Panc1 (cell line): ENCODE results near the gene CDK6. TPM values are rescaled to one million over a fixed set of nuclear protein-coding genes. Genes with fewer than 3 reads are reported as not detected.
A peak's percentile ranks its signal among the peaks of the same experiment; 100 is the strongest.

ENCODE experiments used
- ATAC-seq: fragments of 200-7000 bp; cut with Tn5 transposase; 2 replicates; pipeline ENCODE4 v1.9.1; 2020; ENCODE audit warnings: mild to moderate bottlenecking, moderate library complexity
- BruUV-seq: library from RNA; stranded (reverse); fragments of 400-500 nt; replicated peaks from 2 replicates; lab custom pipeline; 2021; lab: Mats Ljungman, UMichigan
- CTCF ChIA-PET: fragments of 300-600 bp; sonication (Branson Sonifier 250); formaldehyde crosslinking; loops from one replicate; lab custom pipeline; 2022; ENCODE audit warnings: antibody characterized with exemption; lab: Charles Lee
- POLR2A ChIA-PET: fragments of 300-600 bp; sonication (Branson Sonifier 250); formaldehyde crosslinking; loops from one replicate; lab custom pipeline; 2022; ENCODE audit warnings: antibody characterized with exemption; lab: Charles Lee
- DNase-seq: peaks from one replicate; pipeline ENCODE4 v3.0.0-alpha.2; 2010; ENCODE audit warnings: low read depth, low spot score
- H3K27ac ChIP-seq: 2 replicates; pipeline ENCODE4 v1.5.1; 2011; ENCODE audit warnings: mild to moderate bottlenecking, low read length, inconsistent platforms
- H3K27me3 ChIP-seq: fragments of 200-500 bp; sonication (Bioruptor generic); 2 replicates; pipeline ENCODE4 v1.6.0; 2014; ENCODE audit warnings: low read length, inconsistent platforms; ENCODE audit not compliant: control insufficient read depth, insufficient read depth
- H3K36me3 ChIP-seq: fragments of 200-500 bp; sonication (Bioruptor generic); 2 replicates; pipeline ENCODE4 v1.5.1; 2014; ENCODE audit warnings: inconsistent platforms, mild to moderate bottlenecking, low read length, moderate library complexity; ENCODE audit not compliant: control insufficient read depth, insufficient read depth
- H3K4me1 ChIP-seq: 2 replicates; pipeline ENCODE4 v1.5.1; 2011; ENCODE audit warnings: inconsistent platforms, mild to moderate bottlenecking, low read length, moderate library complexity; ENCODE audit not compliant: control insufficient read depth, insufficient read depth
- H3K4me3 ChIP-seq, 2 experiments: 2 replicates each; pipeline ENCODE4 v1.5.1; 2011 to 2012; ENCODE audit warnings: low read depth in 2 of 2, low read length in 2 of 2, mild to moderate bottlenecking in 2 of 2, inconsistent platforms in 1 of 2, moderate library complexity in 1 of 2
- H3K9me3 ChIP-seq: fragments of 200-500 bp; sonication (Bioruptor generic); 2 replicates; pipeline ENCODE4 v1.5.1; 2014; ENCODE audit warnings: low read depth, mild to moderate bottlenecking, inconsistent platforms, low read length, moderate library complexity; ENCODE audit not compliant: control insufficient read depth, insufficient read depth
- CTCF ChIP-seq: fragments of 450-650 bp; IDR thresholded peaks from 2 replicates; pipeline ENCODE4 v1.5.1; 2017; ENCODE audit warnings: mild to moderate bottlenecking
- POLR2AphosphoS5 ChIP-seq: IDR thresholded peaks from 2 replicates; pipeline ENCODE4 v1.6.1; 2012; ENCODE audit warnings: mild to moderate bottlenecking, low read depth, low read length, moderate library complexity
- SIN3A ChIP-seq: IDR thresholded peaks from 2 replicates; pipeline ENCODE4 v1.6.1; 2012; ENCODE audit warnings: low read depth, mild to moderate bottlenecking, low read length, moderate library complexity, borderline replicate concordance; ENCODE audit not compliant: insufficient read depth
- TCF7L2 ChIP-seq: IDR thresholded peaks from 2 replicates; pipeline ENCODE4 v1.6.1; 2011; ENCODE audit warnings: mild to moderate bottlenecking, low read depth, low read length, inconsistent platforms
- in situ Hi-C: cut with HindIII; loops from 2 replicates; pipeline ENCODE4 v1.10.0; 2016; ENCODE audit warnings: low sequenced_read_pairs, low pct_unique_long_range_greater_than_20kb
- intact Hi-C: fragments of 100-400 bp; cut with micrococcal nuclease; formaldehyde crosslinking; loops from one replicate; pipeline ENCODE4 v1.10.0; 2022; ENCODE audit not compliant: unreplicated experiment
- total RNA-seq: library from RNA; stranded (reverse); gene quantifications from one replicate; pipeline ENCODE4 v1.2.1, GENCODE V29; 2021; ENCODE audit not compliant: unreplicated experiment
- TF ChIP-seq, protein P1 (sequence below), 2 experiments: IDR thresholded peaks; 2 replicates each; pipeline ENCODE4 v1.6.1; 2011 to 2012; ENCODE audit warnings: low read depth in 2 of 2, control low read depth in 1 of 2, low read length in 1 of 2, mild to moderate bottlenecking in 1 of 2, moderate library complexity in 1 of 2; ENCODE audit not compliant: insufficient read depth in 1 of 2

The CDK6 gene
- total RNA-seq, 1 experiment from 2014 or later = 57.4 TPM

DNA sequence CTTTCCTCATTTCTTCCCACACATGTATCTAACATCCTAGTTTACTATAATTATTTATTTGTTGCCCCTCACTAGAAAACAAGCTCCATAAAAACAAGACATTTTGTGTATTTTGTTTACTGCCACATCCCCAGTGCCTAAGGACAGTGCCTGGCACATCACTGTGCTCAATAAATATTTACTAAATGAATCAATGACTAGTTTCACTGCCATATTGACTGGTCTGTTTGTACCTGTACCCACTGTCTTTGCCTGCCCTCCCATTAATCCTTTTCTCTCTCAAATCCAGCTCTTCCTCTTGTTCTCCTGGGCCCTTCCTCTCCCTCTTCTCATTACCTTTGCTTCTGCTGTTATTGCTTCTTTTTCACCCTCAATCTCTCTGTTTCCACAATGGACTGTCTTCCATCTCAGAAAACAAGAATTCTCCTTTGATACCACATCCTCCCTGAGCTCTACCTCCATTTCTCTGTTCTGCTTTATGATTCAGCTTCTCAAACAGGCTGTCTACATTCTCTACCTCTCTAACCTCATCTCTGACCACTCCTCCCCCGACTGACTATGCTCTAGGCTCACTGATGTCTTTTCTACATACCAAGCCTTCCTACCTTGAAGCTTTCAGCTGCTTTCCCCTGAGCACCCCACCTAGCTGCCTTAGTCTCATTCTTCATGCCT lies 237.9 kb downstream of the CDK6 start:
- no peak overlapping the region for H3K4me3 ChIP-seq
- no peak for TF ChIP-seq POLR2AphosphoS5
- TF ChIP-seq, protein P1, sequence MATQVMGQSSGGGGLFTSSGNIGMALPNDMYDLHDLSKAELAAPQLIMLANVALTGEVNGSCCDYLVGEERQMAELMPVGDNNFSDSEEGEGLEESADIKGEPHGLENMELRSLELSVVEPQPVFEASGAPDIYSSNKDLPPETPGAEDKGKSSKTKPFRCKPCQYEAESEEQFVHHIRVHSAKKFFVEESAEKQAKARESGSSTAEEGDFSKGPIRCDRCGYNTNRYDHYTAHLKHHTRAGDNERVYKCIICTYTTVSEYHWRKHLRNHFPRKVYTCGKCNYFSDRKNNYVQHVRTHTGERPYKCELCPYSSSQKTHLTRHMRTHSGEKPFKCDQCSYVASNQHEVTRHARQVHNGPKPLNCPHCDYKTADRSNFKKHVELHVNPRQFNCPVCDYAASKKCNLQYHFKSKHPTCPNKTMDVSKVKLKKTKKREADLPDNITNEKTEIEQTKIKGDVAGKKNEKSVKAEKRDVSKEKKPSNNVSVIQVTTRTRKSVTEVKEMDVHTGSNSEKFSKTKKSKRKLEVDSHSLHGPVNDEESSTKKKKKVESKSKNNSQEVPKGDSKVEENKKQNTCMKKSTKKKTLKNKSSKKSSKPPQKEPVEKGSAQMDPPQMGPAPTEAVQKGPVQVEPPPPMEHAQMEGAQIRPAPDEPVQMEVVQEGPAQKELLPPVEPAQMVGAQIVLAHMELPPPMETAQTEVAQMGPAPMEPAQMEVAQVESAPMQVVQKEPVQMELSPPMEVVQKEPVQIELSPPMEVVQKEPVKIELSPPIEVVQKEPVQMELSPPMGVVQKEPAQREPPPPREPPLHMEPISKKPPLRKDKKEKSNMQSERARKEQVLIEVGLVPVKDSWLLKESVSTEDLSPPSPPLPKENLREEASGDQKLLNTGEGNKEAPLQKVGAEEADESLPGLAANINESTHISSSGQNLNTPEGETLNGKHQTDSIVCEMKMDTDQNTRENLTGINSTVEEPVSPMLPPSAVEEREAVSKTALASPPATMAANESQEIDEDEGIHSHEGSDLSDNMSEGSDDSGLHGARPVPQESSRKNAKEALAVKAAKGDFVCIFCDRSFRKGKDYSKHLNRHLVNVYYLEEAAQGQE (IDR thresholded peaks at IDR 0.05; ENCODE audit: insufficient read depth in 1 of 2, low read depth in 2 of 2, low read length in 1 of 2) = no peak
- TF ChIP-seq SIN3A = no peak
- no peak for TF ChIP-seq CTCF
- no peak for TF ChIP-seq TCF7L2
- no peak overlapping the region for H3K27ac ChIP-seq
- H3K36me3 ChIP-seq = no peaks in the 10 kb centered on the region
- no peaks in the 10 kb centered on the region for H3K27me3 ChIP-seq
- DNase-seq (no peak), ATAC-seq (no peak)
- H3K4me1 ChIP-seq = peaks cover 4% of the 10 kb centered on the region; the same call in 1 of the 2 replicates
- no TSS peak for BruUV-seq
- in situ Hi-C loops = no loop called here
- intact Hi-C loops = no loop called here
- ChIA-PET POLR2A (no interaction called here), CTCF (interaction anchor here (0.5 kb wide), 1 partner anchor 225 kb away, joined by 3 read pairs; no protein-coding TSS in a partner anchor)
- no peaks in the 10 kb centered on the region for H3K9me3 ChIP-seq

GRCh38 chr7:92595281-92595680 lies 241.1 kb downstream of the CDK6 start:
- H3K4me3 ChIP-seq = no peak overlapping the region
- no peak for DNase-seq
- in situ Hi-C loops = no loop called here
- no peak overlapping the region for H3K27ac ChIP-seq
- intact Hi-C loops = no loop called here
- peaks cover 4% of the 10 kb centered on the region; the same call in 1 of the 2 replicates for H3K4me1 ChIP-seq
- H3K9me3 ChIP-seq = no peaks in the 10 kb centered on the region
- no TSS peak for BruUV-seq
- CTCF ChIA-PET = no interaction called here
- H3K36me3 ChIP-seq = no peaks in the 10 kb centered on the region
- ATAC-seq = peak; percentile 59; the same call in 1 of the 2 replicates
- no peak for TF ChIP-seq POLR2AphosphoS5
- TF ChIP-seq, protein P1 (IDR thresholded peaks at IDR 0.05; ENCODE audit: insufficient read depth in 1 of 2, low read depth in 2 of 2, low read length in 1 of 2) = no peak
- TF ChIP-seq TCF7L2 = no peak
- no peak for TF ChIP-seq SIN3A
- no peak for TF ChIP-seq CTCF
- H3K27me3 ChIP-seq = no peaks in the 10 kb centered on the region
- POLR2A ChIA-PET = no interaction called here
